ENCODE results near the gene PRKCH.
A peak's percentile ranks its signal among the peaks of the same experiment; 100 is the strongest.

PRKCH gene

DNA sequence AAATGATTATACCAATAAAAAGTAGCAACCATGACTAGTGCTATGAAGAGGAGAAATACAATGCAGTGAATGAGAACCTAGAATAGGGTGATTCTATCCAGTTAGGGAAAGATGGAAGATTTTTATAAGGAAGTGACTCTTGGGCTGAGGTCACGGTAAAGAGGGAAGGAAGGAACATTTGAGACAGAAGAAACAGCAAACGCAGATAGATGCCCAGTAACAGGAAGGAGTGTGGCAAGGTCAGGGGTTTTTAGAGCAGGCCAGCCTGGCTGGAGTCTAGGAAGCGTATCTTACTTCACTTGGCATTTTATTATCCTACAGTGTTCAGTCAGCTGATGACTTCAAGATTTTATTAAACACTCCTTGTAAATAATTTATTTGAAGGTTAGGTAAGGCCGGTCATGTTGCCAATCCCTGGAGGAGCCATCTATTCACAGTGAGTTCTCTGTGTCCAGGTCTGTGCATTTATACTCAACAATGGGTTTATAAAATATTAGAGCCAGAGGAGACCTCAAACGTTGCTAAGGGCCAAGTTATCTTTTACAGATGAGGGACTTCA is 170.6 kb downstream of the PRKCH start:
- DNase-seq (ENCODE audit: low read depth): no peak

- no peak for DNase-seq (ENCODE audit: low read depth)
Measured at GRCh38 chr14:61492474-61492873, 171.1 kb downstream of the PRKCH start.

DNA sequence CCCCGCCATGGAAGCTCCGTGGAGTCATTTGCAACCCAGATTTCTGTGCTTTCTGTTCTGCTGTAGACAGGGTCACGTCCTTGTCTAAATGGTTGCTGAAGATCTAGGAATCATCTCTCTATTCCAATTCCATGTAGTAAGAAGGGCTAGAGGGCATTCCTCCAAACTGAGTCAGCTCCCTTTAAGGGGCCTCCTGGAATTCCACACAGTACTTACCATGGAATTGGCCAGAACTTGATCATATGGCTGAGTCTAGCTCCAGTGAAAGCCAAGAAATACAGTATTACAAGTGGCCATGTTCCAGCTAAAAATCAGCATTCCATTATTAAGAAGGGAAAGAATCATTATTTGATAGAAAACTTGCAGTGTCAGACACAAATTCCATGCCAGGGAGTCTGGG is 171.9 kb downstream of the PRKCH start:
- DNase-seq (ENCODE audit: low read depth): peak; percentile 88

- DNase-seq (ENCODE audit: low read depth): no peak
Measured at GRCh38 chr14:61494018-61494417, 172.6 kb downstream of the PRKCH start.

GRCh38 chr14:61495809-61496208 is 174.4 kb downstream of the PRKCH start:
- no peak for DNase-seq (ENCODE audit: low read depth)

GRCh38 chr14:61498303-61498702 is 176.9 kb downstream of the PRKCH start:
- no peak for DNase-seq (ENCODE audit: low read depth)

DNA sequence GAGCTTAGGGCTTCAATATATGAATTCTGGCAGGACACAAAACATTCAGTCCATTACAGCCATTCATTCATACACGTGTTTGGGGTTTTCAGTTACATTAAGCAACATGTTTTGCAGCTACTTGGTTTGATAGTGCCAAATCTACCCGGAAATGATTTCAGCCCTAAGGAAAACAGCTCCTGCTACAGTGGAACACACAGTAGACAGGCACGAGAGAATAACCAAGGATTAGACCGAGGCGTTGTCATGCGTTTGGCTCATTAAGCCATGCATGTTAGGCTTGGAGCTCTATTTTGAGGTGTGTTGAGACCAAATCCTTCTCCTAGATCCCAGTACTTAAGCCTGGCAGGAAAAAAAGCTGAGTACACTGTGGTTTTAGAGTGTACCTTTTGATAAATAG is 177.4 kb downstream of the PRKCH start:
- DNase-seq (ENCODE audit: low read depth): peak; percentile 80

GRCh38 chr14:61499991-61500390 is 178.6 kb downstream of the PRKCH start:
- DNase-seq (ENCODE audit: low read depth): peak; percentile 49

- DNase-seq (ENCODE audit: low read depth): no peak
Measured at GRCh38 chr14:61501714-61502458, 180.5 kb downstream of the PRKCH start.

DNA sequence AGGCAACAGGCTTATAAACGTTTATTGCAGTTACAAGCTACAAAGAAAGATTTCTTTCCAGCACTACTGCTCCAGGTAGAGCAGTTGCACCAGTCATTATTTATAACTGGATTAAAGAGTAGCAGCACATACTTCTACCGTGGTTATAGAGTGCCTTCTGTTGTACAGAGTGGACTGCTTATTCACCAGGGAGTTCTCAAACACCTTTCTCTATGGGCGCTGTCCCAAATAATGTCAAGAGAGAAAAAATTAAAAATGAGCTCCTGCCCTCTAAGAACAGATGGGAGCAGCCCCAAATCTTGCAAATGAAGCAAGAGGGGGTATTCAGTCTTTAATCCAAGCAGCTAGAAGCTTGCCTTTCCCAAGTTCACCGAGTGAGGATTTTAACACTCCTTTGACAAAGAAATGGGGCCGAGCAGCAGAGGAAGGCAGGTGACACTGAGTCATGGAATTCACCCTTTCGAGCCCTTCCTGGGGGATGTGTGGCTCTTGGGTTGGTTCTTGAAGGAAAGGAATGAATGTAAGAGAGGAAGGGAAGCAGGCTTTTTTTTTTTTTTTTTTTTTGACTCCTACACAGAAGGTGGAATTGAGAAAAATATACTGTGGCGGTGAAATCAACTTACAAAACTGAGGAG is 181.2 kb downstream of the PRKCH start:
- no peak for DNase-seq (ENCODE audit: low read depth)

DNA sequence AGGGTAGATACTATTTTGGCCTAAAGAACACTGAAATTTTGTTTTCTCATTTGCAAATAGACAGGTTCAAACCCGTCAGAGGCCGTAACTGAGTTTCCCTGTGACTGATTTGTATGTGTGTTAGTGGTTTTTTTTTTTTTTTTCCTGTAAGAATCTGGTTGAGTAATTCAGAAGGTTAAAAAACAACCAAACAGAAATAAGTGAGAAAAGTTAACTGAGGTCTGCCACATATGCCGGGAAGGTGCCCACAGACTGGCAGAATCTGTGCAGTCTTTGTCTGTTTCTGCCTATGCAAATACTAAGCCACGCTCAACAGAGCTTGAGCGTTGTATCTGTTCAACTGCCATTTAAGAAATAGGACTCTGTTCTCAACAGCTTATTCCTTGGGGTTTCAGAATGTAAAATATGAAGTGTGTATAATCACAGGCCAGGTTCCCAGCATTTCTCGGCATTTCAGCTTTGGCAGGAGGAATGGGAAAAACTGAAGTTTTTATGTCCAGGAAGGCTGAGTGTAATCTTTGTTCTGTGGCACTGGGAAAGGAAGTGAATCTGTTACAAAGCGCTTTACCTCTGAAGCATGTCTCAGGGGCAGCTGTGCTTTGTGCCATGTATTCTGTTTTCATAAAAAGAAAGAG is 181.9 kb downstream of the PRKCH start:
- DNase-seq (ENCODE audit: low read depth): no peak

- no peak for DNase-seq (ENCODE audit: low read depth)
Measured at GRCh38 chr14:61504901-61505300, 183.5 kb downstream of the PRKCH start.

- peak; percentile 81 for DNase-seq (ENCODE audit: low read depth)
Measured at GRCh38 chr14:61505815-61506809, 184.7 kb downstream of the PRKCH start.

- no peak for DNase-seq (ENCODE audit: low read depth)
Measured at GRCh38 chr14:61508526-61508925, 187.1 kb downstream of the PRKCH start.

DNA sequence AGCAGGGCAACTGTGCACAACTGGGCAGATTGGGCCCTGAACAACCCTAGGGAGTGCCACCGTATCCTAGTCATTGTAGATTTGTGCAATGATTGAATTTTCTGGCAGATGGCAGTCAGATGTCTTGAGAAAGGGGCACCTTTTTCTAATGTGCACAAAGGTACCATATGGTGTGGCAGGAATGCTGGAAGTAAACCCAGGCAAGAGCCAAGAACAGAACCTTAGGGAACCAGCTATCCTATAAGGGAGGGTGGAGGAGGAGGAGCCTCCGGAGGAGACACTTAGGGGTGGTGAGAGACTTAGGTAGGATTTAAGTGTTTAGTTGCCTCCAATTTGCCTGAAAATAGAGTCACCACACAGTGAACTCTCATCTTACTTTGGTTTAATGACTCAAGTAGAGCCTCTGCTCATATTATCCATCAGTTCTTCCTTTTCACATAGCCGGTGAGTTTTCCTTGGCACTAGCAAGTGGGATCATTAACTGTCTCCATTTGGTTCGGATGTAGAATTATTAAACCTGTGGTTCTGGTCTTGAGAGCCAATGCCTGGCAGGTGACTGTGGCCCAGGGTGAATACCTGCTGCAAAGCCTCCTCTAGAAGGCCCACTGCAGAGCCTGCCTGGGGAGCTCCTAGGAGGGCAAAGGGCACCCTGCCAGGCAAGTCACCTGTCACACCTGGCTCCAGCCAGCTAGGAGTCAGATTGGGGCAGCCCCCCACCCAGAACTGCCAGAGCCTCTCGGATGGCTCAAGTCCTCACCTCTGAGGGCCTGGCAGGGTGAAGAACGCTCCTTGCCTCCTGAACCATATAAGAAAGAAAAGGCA is 189.6 kb downstream of the PRKCH start:
- DNase-seq (ENCODE audit: low read depth): no peak

DNA sequence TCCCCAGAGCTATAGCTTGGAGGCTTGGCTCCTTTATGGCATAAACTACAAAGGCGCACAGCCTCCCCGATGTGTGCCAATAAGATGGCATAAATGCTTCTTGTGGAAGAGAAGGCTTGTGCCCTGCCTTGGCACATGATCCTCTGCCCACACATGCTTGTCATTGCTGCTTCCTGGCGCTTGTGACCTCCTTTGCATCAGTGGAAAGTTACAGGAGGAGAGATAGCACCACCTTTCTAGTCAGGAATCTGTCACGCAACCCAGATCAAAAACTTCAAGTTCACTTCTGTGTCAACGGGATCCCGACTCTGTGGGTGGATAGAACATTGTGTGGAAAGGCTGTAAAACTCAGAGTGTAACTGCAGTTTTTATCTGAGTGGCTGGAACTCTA is 190.2 kb downstream of the PRKCH start:
- DNase-seq (ENCODE audit: low read depth): no peak

DNA sequence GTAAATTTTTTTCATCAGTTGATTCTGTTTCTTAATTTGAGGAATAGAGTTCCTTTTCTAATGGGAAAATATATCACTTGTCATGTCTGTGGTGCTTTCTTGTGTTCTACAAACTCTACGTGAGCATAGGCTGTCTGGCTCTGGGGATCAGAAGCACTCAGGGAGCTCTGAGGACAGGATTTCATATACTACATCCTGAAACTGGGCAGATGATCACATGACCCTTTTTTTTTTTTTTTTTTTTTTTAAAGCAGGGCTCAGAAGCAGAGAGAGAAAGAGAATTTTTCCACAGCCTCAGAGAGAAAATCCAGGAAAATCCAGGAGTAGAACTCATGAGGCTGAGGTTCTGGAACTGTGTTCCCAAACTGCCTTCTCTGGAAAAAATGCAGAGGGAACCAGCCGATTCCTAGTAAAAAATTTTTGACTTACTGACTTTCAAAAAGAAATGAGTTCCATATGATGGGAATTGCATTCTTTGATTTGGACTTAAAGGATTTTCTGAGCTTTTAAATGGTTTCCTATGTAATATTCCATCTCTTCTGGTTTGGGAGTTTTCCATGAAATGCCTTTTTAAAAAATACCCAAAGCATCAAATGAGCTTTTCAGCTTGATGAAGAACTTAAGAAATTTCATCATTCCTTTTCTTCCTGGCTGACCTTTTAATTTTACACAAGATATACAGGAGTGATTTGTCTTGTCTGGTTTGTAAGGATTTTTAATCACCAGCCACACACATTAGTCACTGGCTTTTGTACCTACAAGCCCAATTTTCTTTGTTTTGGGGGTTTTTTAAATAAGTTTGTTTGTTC is 190.9 kb downstream of the PRKCH start:
- DNase-seq (ENCODE audit: low read depth): peak; percentile 93

DNA sequence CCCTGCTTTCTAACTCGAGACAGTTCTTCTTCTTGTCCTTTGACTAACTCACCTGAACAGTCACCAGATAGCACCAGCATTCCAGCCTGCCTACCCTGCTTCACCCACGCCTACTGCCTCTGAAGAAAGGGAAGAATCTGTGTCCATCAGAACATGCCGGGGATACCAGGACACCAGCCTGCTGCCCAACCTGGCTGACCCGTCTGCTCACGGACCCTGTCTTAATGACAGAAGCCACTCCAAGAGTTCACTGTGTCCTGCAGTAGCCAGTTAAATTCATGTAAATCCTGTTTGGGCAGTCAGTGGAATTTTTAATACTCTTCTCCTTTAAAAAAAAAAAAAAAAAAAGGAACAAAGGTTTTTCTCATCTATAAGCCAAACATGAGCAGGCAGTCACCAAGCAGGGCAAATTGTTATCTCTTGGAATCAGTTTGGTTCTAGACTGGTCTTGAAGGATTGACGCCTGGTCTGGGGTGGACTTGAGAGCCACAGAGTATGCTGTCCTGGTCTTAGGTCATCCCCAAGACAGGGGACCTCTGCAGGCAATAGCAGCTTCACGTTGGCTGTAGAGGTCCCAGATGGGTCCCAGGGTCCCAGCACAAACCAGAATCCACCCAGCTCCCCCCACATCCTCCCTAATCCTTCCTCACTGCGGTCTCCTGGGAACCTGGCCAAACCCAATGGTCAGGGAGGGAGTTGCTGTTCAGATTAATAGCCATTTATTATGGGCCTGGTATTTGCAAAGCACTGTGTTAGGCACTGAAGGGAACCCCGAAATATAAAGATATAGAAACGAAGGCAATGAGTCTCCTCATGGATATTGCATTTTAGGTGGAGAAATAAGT is 192.8 kb downstream of the PRKCH start:
- no peak for DNase-seq (ENCODE audit: low read depth)

- DNase-seq (ENCODE audit: low read depth): no peak
Measured at GRCh38 chr14:61514927-61515326, 193.5 kb downstream of the PRKCH start.

Measured in fibroblast of gingiva (primary cell).